Body of pancreas (tissue), 4 donors: Measurements from ENCODE around the gene TRIM37. TPM values are rescaled to one million over a fixed set of nuclear protein-coding genes. Genes with fewer than 3 reads are reported as not detected.

Experiments
- ATAC-seq: fragments of 150-250 bp; one replicate; pipeline ENCODE4 v1.9.1; 2016
- DNase-seq, 4 donors: peaks; one replicate each; pipeline ENCODE4 v3.0.0-alpha.2; 2019
- H3K27ac ChIP-seq, 4 donors: fragments of 200-600 bp; sonication (generic); 1 replicate in 3 of 4; 2 replicates in 1 of 4; pipeline versions ENCODE4 v1.5.1 to v1.6.1; 2016 to 2019; ENCODE audit warnings: mild to moderate bottlenecking in 1 of 4, mixed read lengths in 1 of 4, moderate library complexity in 1 of 4
- H3K27me3 ChIP-seq, 2 donors: fragments of 200-600 bp; sonication (generic); one replicate each; pipeline ENCODE4 v1.6.0; 2016; ENCODE audit warnings: mild to moderate bottlenecking in 1 of 2
- H3K36me3 ChIP-seq, 2 donors: fragments of 200-600 bp; sonication (generic); replicated peaks in 1 of 2; 2 replicates each; pipeline ENCODE4 v1.5.1; 2016; ENCODE audit warnings: low read depth in 2 of 2; ENCODE audit not compliant: insufficient read depth in 1 of 2
- H3K4me1 ChIP-seq: fragments of 200-600 bp; sonication (generic); one replicate; pipeline ENCODE4 v1.6.0; 2016
- H3K4me3 ChIP-seq, 2 donors: fragments of 200-600 bp; sonication (generic); 1 replicate in 1 of 2; 2 replicates in 1 of 2; pipeline ENCODE4 v1.5.1; 2016 to 2019
- H3K9me3 ChIP-seq, 3 donors: fragments of 200-600 bp; sonication (generic); 1 replicate in 2 of 3; 2 replicates in 1 of 3; pipeline ENCODE4 v1.5.1; 2016
- CTCF ChIP-seq, 7 experiments: fragments of 450-650 bp in 4 of 7; fragments of 200-600 bp in 3 of 7; sonication (generic) in 3 of 7; IDR thresholded peaks; one replicate each; pipeline ENCODE4 v1.5.1; 2016 to 2019; ENCODE audit warnings: antibody characterized with exemption in 7 of 7
- POLR2A ChIP-seq, 3 donors: fragments of 450-650 bp; IDR thresholded peaks; one replicate each; pipeline ENCODE4 v1.6.1; 2016; ENCODE audit warnings: antibody characterized with exemption in 3 of 3, mild to moderate bottlenecking in 2 of 3
- WGBS, 2 donors: methylation state at CpG; one replicate each; pipeline ENCODE4 v1.1.5; 2017; 5-methylcytosine and 5-hydroxymethylcytosine counted together
- intact Hi-C: fragments of 100-400 bp; cut with DNase I; formaldehyde crosslinking; loops from one replicate; pipeline ENCODE4 v1.15.1; 2023
- microRNA counts, 2 donors: library from miRNA; unstranded; fragments of <30 nt; microRNA quantifications; one replicate each; lab custom pipeline; 2017
- microRNA-seq, 2 donors: library from miRNA; unstranded; fragments of <30 nt; microRNA quantifications; one replicate each; pipeline ENCODE4, GENCODE V29; 2016; ENCODE audit warnings: borderline number of aligned reads in 2 of 2, borderline replicate concordance in 2 of 2
- small RNA-seq: library from RNA; depleted of rRNA; stranded (forward); fragments of <200 nt; gene quantifications from one replicate; pipeline ENCODE3, GENCODE V24; 2016
- total RNA-seq, 2 donors: library from RNA; depleted of rRNA; stranded (reverse); fragments of >200 nt; gene quantifications; one replicate each; pipeline ENCODE4 v1.1.0, GENCODE V29; 2016

The TRIM37 gene
- total RNA-seq, 2 donors from 2014 or later: 11.7 to 12.2 TPM

GRCh38 chr17:58944166-58944565 is 162.5 kb downstream of the TRIM37 start:
- Histone ChIP-seq H3K27ac (no peak overlapping the region), H3K4me1 (no peaks in the 10 kb centered on the region), H3K27me3 (no peaks in the 10 kb centered on the region), H3K4me3 (no peak overlapping the region), H3K36me3 (no peaks in the 10 kb centered on the region), H3K9me3 (no peaks in the 10 kb centered on the region)
- WGBS, 2 donors: 84 to 90% methylated on average over 2 of the region's 2 CpGs
- intact Hi-C loops: no loop called here
- no peak for TF ChIP-seq POLR2A (IDR thresholded peaks at IDR 0.05)
- TF ChIP-seq CTCF (IDR thresholded peaks at IDR 0.05): no peak
- ATAC-seq (no peak), DNase-seq (no peak)

GRCh38 chr17:58936295-58936694 is 170.4 kb downstream of the TRIM37 start:
- Histone ChIP-seq H3K4me3 (no peak overlapping the region), H3K4me1 (no peaks in the 10 kb centered on the region), H3K27ac (no peak overlapping the region), H3K36me3 (no peaks in the 10 kb centered on the region), H3K9me3 (no peaks in the 10 kb centered on the region), H3K27me3 (no peaks in the 10 kb centered on the region)
- DNase-seq (no peak), ATAC-seq (no peak)
- TF ChIP-seq POLR2A (IDR thresholded peaks at IDR 0.05) (no peak), CTCF (IDR thresholded peaks at IDR 0.05) (no peak)
- intact Hi-C loops: no loop called here
- WGBS, 2 donors: 24 to 28% methylated on average over 3 of the region's 3 CpGs

- Histone ChIP-seq H3K27ac (no peak overlapping the region), H3K4me3 (no peak overlapping the region), H3K9me3 (no peaks in the 10 kb centered on the region), H3K27me3 (no peaks in the 10 kb centered on the region), H3K36me3 (no peaks in the 10 kb centered on the region), H3K4me1 (no peaks in the 10 kb centered on the region)
- TF ChIP-seq POLR2A (IDR thresholded peaks at IDR 0.05): no peak
- no peak for TF ChIP-seq CTCF (IDR thresholded peaks at IDR 0.05)
- intact Hi-C loops: no loop called here
- WGBS, 2 donors: 71 to 77% methylated on average over 3 of the region's 3 CpGs
- ATAC-seq (no peak), DNase-seq (no peak)
These were observed 173.7 kb downstream of the TRIM37 start for GRCh38 chr17:58932956-58933355.

MicroRNAs encoded within 50 kb of the gene (microRNA counts, 767-probe panel; counts per million panel counts)
- microRNA hsa-miR-301a-3p (lab: Ali Mortazavi, UCI): 0 to 736 counts per million in 2 donors
- 0 to 736 counts per million in 2 donors for microRNA hsa-miR-454-3p (lab: Ali Mortazavi, UCI)

Small RNAs within 50 kb of the gene (microRNA-seq; reads per million reads assigned to microRNA genes)
- gene MIR301A (18.0 to 28.9 reads per million in 2 donors), gene MIR454 (439 to 451 reads per million in 2 donors)

Small RNAs within 50 kb of the gene (small RNA-seq; reads per million reads assigned to genes)
- gene MIR301A (4.7 reads per million, percentile 87 among the genes with 10 or more reads in this experiment), gene MIR454 (0.89 reads per million, percentile 31 among the genes with 10 or more reads in this experiment), gene RN7SL716P (not detected), gene RNU2-58P (not detected)

Other genes starting within 250 kb of the TRIM37 start
- gene SKA2, start 48.3 kb upstream of the TRIM37 start, total RNA-seq: 10 to 100 TPM in 1 of 2 donors, 1 to 10 TPM in 1; 5.6 to 10.9 TPM
- gene PRR11, start 48.9 kb upstream of the TRIM37 start, total RNA-seq: under 1 TPM in 1 of 2 donors, not detected in 1; 0.33 TPM
- 1 to 10 TPM; 4.9 to 5.6 TPM for gene SMG8, start 103.2 kb upstream of the TRIM37 start, total RNA-seq
- gene GDPD1, start 113.6 kb upstream of the TRIM37 start, total RNA-seq: 1 to 10 TPM in 1 of 2 donors, not detected in 1; 2.3 TPM
- gene YPEL2, start 224.8 kb upstream of the TRIM37 start, total RNA-seq: 10 to 100 TPM; 26.7 to 27.0 TPM